GM10248 (cell line): ENCODE results near the gene BBS9.
"Not testable (repeated sequence)": the region's sequence is repeated elsewhere in the genome, so short reads cannot be mapped to it uniquely, and the experiment has no call there.

ENCODE experiments used
- CTCF ChIA-PET: fragments of 300-600 bp; sonication (Branson Sonifier 250); formaldehyde crosslinking; extraction: SDS; loops from one replicate; lab custom pipeline; 2021; ENCODE audit warnings: antibody characterized with exemption; lab: Yijun Ruan, JAX
- POLR2A ChIA-PET: fragments of 350-650 bp; sonication (Branson Sonifier 250); formaldehyde crosslinking; extraction: SDS; loops from one replicate; lab custom pipeline; 2020; ENCODE audit warnings: antibody characterized with exemption; lab: Yijun Ruan, JAX
- DNase-seq: peaks from one replicate; pipeline ENCODE4 v3.0.0; 2012; ENCODE audit errors: extremely low spot score
- CTCF ChIP-seq: IDR thresholded peaks from 2 replicates; pipeline ENCODE4 v1.5.1; 2012; ENCODE audit warnings: mild to moderate bottlenecking, low read depth; ENCODE audit errors: extremely low read depth, missing control alignments, control extremely low read depth

Gene BBS9

DNA sequence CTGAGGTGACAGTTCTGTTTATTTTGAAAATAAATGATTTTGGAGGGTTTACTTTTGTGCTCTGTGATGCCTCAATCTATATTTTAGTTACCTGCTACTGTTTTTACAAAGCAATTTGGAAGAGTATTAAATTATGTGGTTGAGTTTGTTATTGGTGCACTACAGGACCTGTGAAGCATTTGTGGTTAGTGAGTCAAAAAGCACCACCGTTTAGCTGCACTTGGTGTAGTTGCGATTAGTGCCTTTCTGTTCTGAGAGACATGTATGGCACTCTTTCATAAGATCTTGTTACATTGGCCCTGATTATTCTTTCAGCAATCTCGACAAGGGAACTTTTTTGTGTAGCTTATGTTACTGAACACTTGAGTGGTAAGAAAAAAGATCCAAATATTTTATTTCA lies 132.2 kb downstream of the BBS9 start:
- ChIA-PET POLR2A (no interaction called here), CTCF (interaction anchor here (0.8 to 1.9 kb wide), 5 partner anchors 9 to 660 kb away, joined by 3 to 5 read pairs (median 3); no protein-coding TSS in a partner anchor)
- TF ChIP-seq CTCF, result no peak
- DNase-seq, result no peak

DNA sequence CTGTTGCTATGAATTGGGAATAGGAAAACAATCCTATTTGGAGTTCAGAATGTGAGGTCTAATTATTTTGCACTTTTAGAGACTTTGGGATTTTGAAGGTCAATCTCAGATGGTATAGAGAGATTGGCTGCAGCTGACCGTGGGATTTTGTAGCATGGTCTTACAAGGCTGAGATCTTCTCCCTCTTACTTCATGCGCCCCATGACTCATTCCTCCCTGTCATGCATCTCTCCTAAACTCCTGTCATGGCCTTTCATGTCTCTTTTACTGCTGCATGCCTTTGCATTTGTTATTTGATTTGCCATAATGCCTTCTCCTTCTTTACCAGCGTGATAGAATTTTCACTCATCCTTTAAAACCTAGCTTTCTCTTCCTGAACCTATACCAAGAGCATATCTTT lies 133.1 kb downstream of the BBS9 start:
- POLR2A ChIA-PET, result no interaction called here
- no peak for TF ChIP-seq CTCF
- no peak for DNase-seq
- CTCF ChIA-PET, result interaction anchor here (1.7 kb wide), 1 partner anchor 16 kb away, joined by 3 read pairs; no protein-coding TSS in a partner anchor

- CTCF ChIA-PET, DNase-seq, POLR2A ChIA-PET: not testable (repeated sequence)
Measured at GRCh38 chr7:33271839-33272371, 142.5 kb downstream of the BBS9 start.

DNA sequence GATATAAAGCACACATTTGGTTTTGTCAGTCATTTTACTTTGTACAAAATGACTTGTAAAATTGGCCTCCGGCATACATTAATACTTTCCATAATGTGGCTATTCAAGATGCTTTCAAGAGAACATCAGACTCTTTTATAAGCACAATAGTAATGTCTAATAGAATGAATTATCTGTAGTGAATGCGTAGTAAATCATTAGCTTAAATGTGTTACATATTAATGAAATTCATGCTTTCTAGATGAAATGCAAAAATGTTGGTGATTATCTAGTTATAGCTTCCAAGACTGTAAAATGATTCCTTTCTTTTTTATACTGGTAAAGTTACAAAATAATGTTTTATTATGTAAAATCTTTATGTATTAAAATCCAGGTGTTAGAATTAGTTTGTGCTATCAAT lies 144.0 kb downstream of the BBS9 start:
- DNase-seq, result no peak
- no peak for TF ChIP-seq CTCF
- CTCF ChIA-PET, result no interaction called here
- POLR2A ChIA-PET, result no interaction called here

DNA sequence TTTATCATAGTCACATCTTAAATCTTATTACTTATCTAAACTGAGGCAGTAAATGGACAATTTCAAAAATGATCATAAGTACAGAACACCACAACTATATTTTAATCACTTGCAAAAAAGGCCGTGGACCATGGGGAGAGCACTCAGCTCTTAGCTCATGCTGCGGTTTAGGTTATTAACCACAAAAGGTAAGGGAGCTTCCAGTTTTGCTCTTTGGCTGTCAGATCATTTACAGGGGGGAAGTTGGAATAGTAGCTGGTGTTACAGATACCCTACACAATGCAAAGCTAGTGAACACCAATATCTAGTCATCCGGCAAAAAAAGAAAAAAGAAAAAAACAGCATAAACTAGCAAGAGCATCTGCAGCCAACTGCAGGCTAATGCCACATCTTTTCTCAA lies 147.0 kb downstream of the BBS9 start:
- DNase-seq, result no peak
- TF ChIP-seq CTCF, result no peak
- CTCF ChIA-PET, result no interaction called here
- POLR2A ChIA-PET, result no interaction called here

DNA sequence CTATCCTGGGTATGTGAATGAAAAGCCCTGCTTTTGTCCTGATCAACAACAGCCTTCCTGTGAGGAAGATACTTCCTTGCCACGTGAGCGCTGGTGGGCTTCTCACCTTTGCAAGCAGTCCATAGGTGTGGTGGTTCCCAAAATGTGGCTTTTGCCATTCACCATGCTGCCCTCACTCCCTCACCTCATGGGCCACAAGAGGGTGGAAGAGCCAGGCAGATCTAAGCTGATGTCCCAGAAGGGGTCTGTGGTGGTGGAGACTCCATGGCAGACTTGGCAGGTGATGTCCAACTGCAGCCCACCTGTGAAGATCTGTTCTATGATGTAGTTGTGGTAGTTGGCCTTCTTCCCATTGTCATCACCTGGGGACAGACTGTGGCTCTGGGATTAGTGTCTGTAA lies 147.4 kb downstream of the BBS9 start:
- TF ChIP-seq CTCF, result no peak
- CTCF ChIA-PET, result no interaction called here
- POLR2A ChIA-PET, result no interaction called here
- no peak for DNase-seq

- no peak for TF ChIP-seq CTCF
- CTCF ChIA-PET, result interaction anchor here (0.8 kb wide), 1 partner anchor 17 kb away, joined by 3 read pairs; no protein-coding TSS in a partner anchor
- no peak for DNase-seq
- POLR2A ChIA-PET, result no interaction called here
Measured at GRCh38 chr7:33278095-33278494, 148.7 kb downstream of the BBS9 start.
